GM10266 (cell line): Measurements from ENCODE around the gene PZP.

Experiments
- DNase-seq: peaks from one replicate; pipeline ENCODE4 v3.0.0; 2012; ENCODE audit errors: extremely low spot score
- TF ChIP-seq, protein P1 (sequence below): IDR thresholded peaks from 2 replicates; pipeline ENCODE4 v1.5.1; 2012; ENCODE audit warnings: mild to moderate bottlenecking, low read depth; ENCODE audit not compliant: control insufficient read depth, insufficient read depth; ENCODE audit errors: missing control alignments

The PZP gene

DNA sequence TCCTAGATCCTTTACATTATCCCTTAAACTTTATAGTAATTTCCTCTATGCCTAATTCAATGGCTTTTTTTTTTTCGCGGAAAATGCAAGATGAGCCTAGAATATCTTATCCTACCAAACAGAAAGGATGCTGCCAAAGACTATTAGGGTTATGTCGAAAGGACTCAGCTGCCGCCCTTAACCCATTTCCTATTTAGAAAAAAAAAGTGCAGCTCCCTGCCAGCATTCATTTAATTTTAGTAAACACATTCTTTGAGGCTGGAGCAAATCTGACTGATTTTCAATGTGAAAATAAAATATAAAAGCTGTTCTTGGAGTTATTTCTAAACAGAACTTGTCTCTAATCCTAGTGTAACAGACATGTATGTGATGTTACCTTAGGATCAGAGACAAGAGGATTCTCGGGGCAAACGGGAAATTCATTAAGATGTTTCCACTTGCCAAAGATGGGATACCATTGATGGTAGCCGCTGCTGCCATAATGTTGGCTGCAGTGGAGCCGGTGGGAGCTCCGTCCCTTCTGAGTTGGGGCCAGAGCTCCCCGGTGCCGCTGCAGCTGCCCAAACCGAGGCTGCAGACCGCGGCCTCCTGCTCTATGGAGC is 84.3 kb downstream of the PZP start:
- no peak for DNase-seq
- TF ChIP-seq, protein P1, sequence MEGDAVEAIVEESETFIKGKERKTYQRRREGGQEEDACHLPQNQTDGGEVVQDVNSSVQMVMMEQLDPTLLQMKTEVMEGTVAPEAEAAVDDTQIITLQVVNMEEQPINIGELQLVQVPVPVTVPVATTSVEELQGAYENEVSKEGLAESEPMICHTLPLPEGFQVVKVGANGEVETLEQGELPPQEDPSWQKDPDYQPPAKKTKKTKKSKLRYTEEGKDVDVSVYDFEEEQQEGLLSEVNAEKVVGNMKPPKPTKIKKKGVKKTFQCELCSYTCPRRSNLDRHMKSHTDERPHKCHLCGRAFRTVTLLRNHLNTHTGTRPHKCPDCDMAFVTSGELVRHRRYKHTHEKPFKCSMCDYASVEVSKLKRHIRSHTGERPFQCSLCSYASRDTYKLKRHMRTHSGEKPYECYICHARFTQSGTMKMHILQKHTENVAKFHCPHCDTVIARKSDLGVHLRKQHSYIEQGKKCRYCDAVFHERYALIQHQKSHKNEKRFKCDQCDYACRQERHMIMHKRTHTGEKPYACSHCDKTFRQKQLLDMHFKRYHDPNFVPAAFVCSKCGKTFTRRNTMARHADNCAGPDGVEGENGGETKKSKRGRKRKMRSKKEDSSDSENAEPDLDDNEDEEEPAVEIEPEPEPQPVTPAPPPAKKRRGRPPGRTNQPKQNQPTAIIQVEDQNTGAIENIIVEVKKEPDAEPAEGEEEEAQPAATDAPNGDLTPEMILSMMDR, result no peak

DNA sequence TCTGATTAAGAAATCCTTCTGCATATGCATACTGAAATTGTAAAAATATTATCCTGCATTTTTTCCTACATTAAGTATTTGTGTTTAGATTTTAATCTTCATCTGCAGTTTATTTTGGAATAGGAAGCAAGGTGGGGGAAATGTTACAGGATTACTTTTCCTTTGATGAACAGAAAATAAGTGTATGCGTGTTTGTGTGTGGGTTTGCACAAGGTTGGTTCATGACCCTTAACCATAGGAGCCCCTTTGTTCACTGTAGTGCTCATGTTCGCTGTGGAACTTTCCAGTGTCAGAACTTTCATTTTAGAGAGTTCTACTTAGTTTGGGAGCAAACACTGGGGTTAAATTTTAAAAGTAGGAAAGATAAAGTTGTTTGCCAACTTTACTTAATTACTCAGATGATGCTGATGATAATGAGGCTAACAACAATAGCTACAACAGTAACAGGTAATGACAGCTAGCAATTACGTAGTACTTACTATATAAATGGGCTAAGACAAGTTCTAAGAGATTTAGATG is 86.0 kb downstream of the PZP start:
- DNase-seq, result no peak

DNA sequence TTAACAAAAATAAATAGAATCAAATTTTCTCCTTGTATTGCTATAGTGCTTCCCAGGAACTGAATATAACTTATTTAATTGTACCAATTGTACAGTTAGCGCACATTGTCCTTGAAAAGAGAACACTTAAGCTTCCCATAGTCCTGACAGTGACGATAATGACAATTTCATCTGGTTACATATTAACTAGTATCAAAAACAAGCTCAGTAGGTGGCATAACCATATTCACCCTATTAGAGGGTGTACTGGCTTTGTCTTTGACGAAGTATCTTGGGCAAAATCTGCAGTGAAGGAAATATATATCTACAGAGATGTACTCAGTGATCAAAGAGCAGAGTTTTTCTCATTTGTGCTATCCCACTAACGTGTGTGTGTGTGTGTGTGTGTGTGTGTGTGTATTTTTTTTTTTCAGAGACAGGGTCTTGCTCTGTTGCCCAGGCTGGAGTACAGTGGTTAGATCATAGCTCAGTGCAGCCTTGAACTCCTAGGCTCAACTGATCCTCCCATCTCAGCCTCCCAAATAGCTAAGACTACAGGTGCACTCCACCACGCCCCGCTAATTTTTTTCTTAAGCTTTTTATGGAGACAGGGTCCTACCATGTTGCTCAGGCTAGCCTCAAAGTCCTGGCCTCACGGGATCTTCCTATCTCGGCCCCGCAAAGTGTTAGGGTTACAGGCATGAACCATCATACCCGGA is 87.6 kb downstream of the PZP start:
- TF ChIP-seq, protein P1, result no peak
- DNase-seq, result no peak

More for the DNA sequence above, 86.0 kb downstream of the PZP start:
- TF ChIP-seq, protein P1, result no peak

DNA sequence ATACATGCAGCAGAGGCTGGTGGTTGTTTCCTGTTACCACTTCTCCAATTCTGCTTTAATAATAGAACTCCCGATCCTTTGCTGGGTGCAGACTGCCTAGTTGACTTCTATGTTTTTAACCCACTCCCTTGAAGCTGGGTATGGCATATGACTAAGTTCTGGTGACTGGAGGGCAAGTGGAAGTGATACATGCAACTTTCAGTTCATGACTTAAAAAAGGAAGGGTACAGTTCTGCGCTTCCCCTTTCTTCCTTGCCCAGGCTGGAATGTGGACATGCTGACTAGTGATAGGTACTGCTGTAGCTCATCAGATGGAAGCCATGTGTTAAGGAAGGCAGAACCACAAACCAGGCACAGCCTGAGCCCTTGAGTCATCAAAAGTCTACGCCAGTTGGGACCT is 90.0 kb downstream of the PZP start:
- TF ChIP-seq, protein P1, result no peak
- DNase-seq, result no peak

DNA sequence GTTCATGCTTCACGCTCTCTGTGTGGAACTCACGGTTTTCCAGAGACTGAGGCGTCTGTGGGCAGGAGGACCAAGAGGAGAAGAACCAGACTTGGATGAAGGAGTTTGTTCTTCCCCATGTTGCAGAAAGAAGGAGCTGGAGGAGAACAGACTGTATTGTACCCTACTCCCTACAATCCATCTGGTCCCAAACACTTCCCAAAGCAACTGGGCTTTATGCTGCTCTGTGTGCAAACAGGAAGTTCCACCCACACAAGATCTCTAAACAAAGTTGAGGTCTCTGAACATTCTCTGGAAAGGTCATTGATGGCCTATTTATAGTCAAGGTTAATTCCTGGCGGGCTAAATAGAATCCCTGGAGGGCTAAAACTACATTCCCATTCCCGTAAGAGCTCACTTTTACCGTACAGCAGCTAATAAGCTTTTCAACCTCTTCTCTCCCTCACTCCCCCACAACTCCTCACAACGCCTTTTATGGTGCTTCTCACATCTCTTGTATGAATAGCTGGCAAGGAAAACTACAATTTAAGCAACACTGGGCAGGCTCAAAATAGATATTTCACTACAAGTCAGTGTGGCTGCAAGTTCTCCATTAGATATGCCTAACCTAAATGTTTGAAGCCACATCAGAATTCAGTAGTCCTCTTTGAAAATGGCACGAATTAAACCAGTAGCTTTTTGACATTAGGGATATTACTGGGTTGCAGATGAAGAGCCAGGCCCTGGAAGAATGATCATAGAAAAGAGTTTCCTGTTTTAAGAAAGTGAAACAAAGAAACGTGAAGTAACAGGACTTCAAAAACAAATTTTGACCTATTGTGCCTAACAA is 92.2 kb downstream of the PZP start, which contains the start of gene A2M:
Gene A2M, minus strand, starts transcription at position 189 of the 829 bp plus-strand sequence. Its CDS starts 70 bp downstream, at position 119.
- DNase-seq, result no peak
- TF ChIP-seq, protein P1, result no peak

DNA sequence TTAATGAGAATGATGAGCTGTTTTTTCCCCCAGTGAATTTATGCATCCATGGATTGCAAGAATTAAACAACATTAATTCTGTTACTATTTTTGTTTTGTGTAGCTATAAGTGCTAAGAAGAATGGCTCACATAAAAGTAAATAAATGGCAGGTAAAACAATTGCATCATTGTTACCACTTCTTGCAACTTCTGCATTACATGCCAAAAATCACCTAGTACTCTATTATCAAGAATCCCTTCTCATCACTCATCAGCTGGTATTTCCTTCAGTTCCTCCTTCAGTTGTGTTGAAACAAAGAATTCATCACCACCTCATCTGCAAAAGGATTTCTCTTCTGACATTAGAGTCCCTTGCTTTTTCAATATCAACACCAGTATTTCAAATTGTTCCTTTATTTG is 93.2 kb downstream of the PZP start:
- DNase-seq, result no peak
- TF ChIP-seq, protein P1, result no peak
